ENCODE results near the gene DCPS. TPM values are rescaled to one million over a fixed set of nuclear protein-coding genes. Genes with fewer than 3 reads are reported as not detected.
A peak's percentile ranks its signal among the peaks of the same experiment; 100 is the strongest.

The DCPS gene
- total and polyA plus RNA-seq, 2 of the 4 experiments (the other 2 are of a cell fraction) = 19.7 to 34.8 TPM

- no peak for TF ChIP-seq NFE2L2 (IDR thresholded peaks at IDR 0.05; ENCODE audit: low read depth, low read length)
- peak; percentile 37; the same call in 1 of the 2 replicates for TF ChIP-seq CEBPB (IDR thresholded peaks at IDR 0.05; ENCODE audit: low read depth, low read length)
- no peak for TF ChIP-seq RCOR1 (IDR thresholded peaks at IDR 0.05; ENCODE audit: insufficient replicate concordance, low read length)
- no peak for TF ChIP-seq MAFK (IDR thresholded peaks at IDR 0.05; ENCODE audit: low read depth, low read length)
- no peak for TF ChIP-seq CTCF (conservative IDR thresholded peaks at IDR 0.05; ENCODE audit: low read depth, low read length)
- TF ChIP-seq SMC3 (IDR thresholded peaks at IDR 0.05; ENCODE audit: low read depth, low read length) = no peak
- no peak overlapping the region for H2AK9ac ChIP-seq (replicated peaks; ENCODE audit: low read depth, low read length, poor library complexity)
- no peak overlapping the region; the same call in 1 of the 2 replicates for H2BK120ac ChIP-seq (ENCODE audit: low read depth, low read length)
- peaks cover 11% of the 10 kb centered on the region; the same call in 1 of the 2 replicates for H3K36me3 ChIP-seq (ENCODE audit: control insufficient read depth, insufficient read depth, low read length)
- ATAC-seq (ENCODE audit: low read depth) (no peak), DNase-seq (peak; percentile 73)
- no peak overlapping the region for H4K5ac ChIP-seq (ENCODE audit: low read depth, low read length)
- H3K18ac ChIP-seq (ENCODE audit: low read depth, low read length) = no peak overlapping the region
- H3K27me3 ChIP-seq (ENCODE audit: control insufficient read depth, insufficient read depth, low read length) = no peaks in the 10 kb centered on the region
- H3K79me1 ChIP-seq (ENCODE audit: low read depth in 1 of 2, low read length in 2 of 2) = peaks cover 0 to 13% of the 10 kb centered on the region in 2 experiments; a peak in 1 of 4 replicates
- H3K9me1 ChIP-seq (ENCODE audit: insufficient read depth, low read length) = peaks cover 26% of the 10 kb centered on the region
- H2BK15ac ChIP-seq (ENCODE audit: low read depth, low read length) = no peak overlapping the region
- no peak overlapping the region for H4K91ac ChIP-seq (ENCODE audit: insufficient read depth, low read depth, low read length)
- no peak overlapping the region for H3K4me2 ChIP-seq (ENCODE audit: low read depth, low read length)
- no peak overlapping the region for H3K23ac ChIP-seq (ENCODE audit: low read depth, low read length)
- no peak overlapping the region for H2BK5ac ChIP-seq (ENCODE audit: low read depth, low read length, poor library complexity, severe bottlenecking)
- H4K20me1 ChIP-seq (ENCODE audit: insufficient read depth, low read length) = peaks cover 4% of the 10 kb centered on the region; the same call in 1 of the 2 replicates
- ChIA-PET POLR2A (ENCODE audit: unreplicated experiment) (no interaction called here), CTCF (no interaction called here)
- H3K56ac ChIP-seq (ENCODE audit: extremely low read depth, insufficient read depth, low read length) = no peak overlapping the region
- H2BK20ac ChIP-seq (ENCODE audit: low read depth, low read length) = no peak overlapping the region
- no peak overlapping the region for H2AK5ac ChIP-seq (ENCODE audit: low read depth, low read length)
- H3K14ac ChIP-seq (replicated peaks; ENCODE audit: low read depth, low read length) = no peak overlapping the region
- H3K9me3 ChIP-seq (ENCODE audit: control insufficient read depth, insufficient read depth, low read length) = no peaks in the 10 kb centered on the region
- no peak overlapping the region for H4K8ac ChIP-seq (ENCODE audit: low read depth in 2 of 2, low read length in 2 of 2)
- H3K4me1 ChIP-seq (ENCODE audit: control insufficient read depth, insufficient read depth, low read length) = peaks cover 14% of the 10 kb centered on the region
- H3K9ac ChIP-seq (ENCODE audit: low read depth, low read length) = no peak overlapping the region
- H3K4ac ChIP-seq (ENCODE audit: low read depth, low read length) = no peak overlapping the region
- dilution Hi-C loops (cut with HindIII; ENCODE audit: low sequenced_read_pairs, unreplicated experiment) = no loop called here
- H3K27ac ChIP-seq (ENCODE audit: insufficient read depth, low read length) = no peak overlapping the region
- H2AFZ ChIP-seq (replicated peaks; ENCODE audit: low read length, poor library complexity) = no peak overlapping the region
- no TSS peak for BruUV-seq (replicated peaks)
- intact Hi-C loops (cut with micrococcal nuclease) = no loop called here
- WGBS, 2 experiments (ENCODE audit: extremely low coverage in 2 of 2, insufficient read length in 1 of 2) = 67% methylated on average over 3 of the region's 15 CpGs; no CpG with 5 or more reads in 1 of the 2 experiments
- H3K4me3 ChIP-seq (ENCODE audit: insufficient read depth, low read depth, low read length) = no peak overlapping the region
- in situ Hi-C loops (cut with MboI; ENCODE audit: low sequenced_read_pairs) = no loop called here
These were observed 35.4 kb downstream of the DCPS start for GRCh38 chr11:126339073-126339862.

Data from IMR-90 (cell line).